ENCODE data around the gene ERCC3.

GRCh38 chr2:127310980-127311379, 17.0 kb upstream of the ERCC3 start:
- no peak for TF ChIP-seq CTCF (IDR thresholded peaks at IDR 0.05)
- TF ChIP-seq EZH2 (IDR thresholded peaks at IDR 0.05), result no peak
- TF ChIP-seq EZH2phosphoT487 (IDR thresholded peaks at IDR 0.05), result no peak
